ENCODE measurements around the gene UBE2I.

UBE2I gene

GRCh38 chr16:1312467-1312816, 3.0 kb downstream of the UBE2I start:
- DNase-seq (ENCODE audit: low read depth in 2 of 2, low spot score in 1 of 2), result no peak

- DNase-seq (ENCODE audit: low read depth in 2 of 2, low spot score in 1 of 2), result no peak
Measured at GRCh38 chr16:1312903-1313302, 3.5 kb downstream of the UBE2I start.

DNA sequence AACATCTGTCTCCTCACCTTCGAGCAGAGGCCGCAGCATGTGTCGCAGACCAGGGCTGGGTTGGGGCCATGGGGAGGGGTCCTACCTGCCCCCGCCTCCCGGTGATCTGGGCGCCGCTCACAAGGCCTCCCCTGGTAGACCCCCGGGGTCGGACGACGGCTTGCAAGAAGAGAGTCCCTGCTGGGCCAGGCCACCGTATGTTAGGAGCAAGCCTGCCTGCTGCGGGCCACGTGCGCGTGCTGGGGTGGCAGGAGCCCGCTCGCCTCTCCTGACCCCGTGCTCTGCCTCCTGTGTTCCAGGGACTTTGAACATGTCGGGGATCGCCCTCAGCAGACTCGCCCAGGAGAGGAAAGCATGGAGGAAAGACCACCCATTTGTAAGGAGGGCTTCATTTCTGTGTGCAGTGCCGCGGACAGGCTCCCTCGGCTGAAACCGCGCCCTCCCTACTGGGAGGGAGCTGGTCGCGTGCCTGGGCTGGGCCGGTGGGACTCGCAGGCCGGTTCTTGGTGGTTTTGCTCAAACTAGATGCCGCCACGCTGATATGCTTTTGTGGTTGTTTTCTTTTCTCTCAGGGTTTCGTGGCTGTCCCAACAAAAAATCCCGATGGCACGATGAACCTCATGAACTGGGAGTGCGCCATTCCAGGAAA, 4.4 kb downstream of the UBE2I start:
- DNase-seq (ENCODE audit: low read depth in 2 of 2, low spot score in 1 of 2), result no peak

- no peak for DNase-seq (ENCODE audit: low read depth in 2 of 2, low spot score in 1 of 2)
Measured at GRCh38 chr16:1314399-1315068, 5.1 kb downstream of the UBE2I start.

DNA sequence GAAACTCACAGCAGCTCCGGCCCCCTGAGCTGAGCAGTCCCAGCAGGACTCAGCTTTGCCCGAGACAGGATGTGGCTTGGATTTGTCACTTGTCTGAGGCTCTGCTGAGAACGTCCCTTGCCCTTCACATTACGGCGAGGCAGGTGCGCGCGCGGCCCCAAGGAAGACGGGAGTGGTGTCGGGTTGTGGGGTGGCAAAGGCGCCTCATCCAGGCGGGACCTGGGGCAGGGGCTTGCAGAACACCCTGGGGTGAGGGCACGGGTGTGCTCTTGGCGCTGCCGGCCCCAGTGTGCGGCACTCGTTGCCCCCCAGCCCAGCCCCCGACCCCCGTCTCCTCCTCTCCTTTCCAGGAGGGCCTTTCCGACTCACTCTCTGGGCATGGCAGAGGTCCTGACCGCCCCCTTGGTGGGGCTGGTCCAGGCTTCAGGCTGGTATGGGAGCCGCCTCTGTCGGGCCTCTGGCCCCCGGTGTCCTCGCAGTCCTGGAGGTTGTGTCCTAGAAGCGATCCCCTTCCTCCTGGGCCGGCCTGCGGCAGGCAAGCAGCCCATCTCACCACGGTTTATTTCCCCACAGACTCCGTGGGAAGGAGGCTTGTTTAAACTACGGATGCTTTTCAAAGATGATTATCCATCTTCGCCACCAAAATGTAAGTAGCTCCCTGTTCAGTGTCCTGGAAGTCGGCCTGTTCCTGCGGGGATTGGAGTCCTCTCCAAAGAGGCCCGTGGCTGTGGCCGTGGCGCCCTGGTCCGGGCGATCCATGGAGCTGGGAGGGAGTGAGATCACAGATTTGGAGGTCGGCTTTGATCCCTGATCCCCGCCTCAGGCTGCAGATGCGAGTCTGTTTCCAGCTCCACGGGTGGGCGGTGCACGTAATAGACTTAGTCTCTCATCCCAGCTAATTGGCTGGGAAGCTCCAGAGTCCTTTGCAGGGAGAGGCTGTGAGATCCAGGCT, 5.9 kb downstream of the UBE2I start:
- no peak for DNase-seq (ENCODE audit: low read depth in 2 of 2, low spot score in 1 of 2)

GRCh38 chr16:1316033-1316405, 6.6 kb downstream of the UBE2I start:
- DNase-seq (ENCODE audit: low read depth in 2 of 2, low spot score in 1 of 2), result no peak

GRCh38 chr16:1317479-1318267, 8.2 kb downstream of the UBE2I start:
- DNase-seq (ENCODE audit: low read depth in 2 of 2, low spot score in 1 of 2), result no peak

GRCh38 chr16:1318268-1318545, 8.8 kb downstream of the UBE2I start:
- DNase-seq (ENCODE audit: low read depth in 2 of 2, low spot score in 1 of 2), result no peak

DNA sequence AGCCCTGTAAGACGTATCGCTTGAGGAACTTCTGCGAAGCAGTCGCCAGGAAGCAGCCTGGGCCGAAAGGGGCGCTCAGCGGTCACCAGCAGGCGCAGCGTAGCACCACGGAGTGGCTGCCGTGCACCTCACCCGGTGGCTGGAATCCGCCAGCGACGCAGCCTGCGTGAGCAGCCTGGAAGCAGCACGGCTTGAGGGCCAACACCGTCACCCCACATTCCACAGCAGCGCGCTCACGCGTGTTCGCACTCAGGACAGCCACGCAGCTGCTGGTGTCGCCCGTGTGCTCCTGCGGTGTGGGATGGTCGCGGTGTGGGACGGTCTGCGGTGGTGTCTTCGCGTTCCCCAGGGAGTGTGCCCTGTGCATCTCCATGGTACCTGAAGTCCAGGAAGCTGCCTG, 9.6 kb downstream of the UBE2I start:
- DNase-seq (ENCODE audit: low read depth in 2 of 2, low spot score in 1 of 2), result no peak

GRCh38 chr16:1320097-1320496, 10.7 kb downstream of the UBE2I start:
- no peak for DNase-seq (ENCODE audit: low read depth in 2 of 2, low spot score in 1 of 2)

- no peak for DNase-seq (ENCODE audit: low read depth in 2 of 2, low spot score in 1 of 2)
Measured at GRCh38 chr16:1320658-1321240, 11.3 kb downstream of the UBE2I start.

DNA sequence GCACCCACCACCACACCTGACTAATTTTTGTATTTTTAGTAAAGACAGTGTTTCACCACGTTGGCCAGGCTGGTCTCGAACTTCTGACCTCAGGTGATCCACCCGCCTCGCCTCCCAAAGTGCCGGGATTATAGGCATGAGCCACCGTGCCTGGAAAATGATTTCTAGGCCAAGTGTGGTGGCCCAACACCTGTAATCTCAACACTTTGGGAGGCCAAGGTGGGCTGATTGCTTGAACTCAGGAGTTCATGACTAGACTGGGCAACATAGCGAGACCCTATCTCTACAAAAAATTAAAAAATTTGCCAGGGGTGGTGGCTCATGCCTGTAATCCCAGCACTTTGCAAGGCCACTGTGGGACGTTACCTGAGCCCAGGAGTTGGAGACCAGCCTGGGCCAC, 13.0 kb downstream of the UBE2I start:
- DNase-seq (ENCODE audit: low read depth in 2 of 2, low spot score in 1 of 2), result no peak

DNA sequence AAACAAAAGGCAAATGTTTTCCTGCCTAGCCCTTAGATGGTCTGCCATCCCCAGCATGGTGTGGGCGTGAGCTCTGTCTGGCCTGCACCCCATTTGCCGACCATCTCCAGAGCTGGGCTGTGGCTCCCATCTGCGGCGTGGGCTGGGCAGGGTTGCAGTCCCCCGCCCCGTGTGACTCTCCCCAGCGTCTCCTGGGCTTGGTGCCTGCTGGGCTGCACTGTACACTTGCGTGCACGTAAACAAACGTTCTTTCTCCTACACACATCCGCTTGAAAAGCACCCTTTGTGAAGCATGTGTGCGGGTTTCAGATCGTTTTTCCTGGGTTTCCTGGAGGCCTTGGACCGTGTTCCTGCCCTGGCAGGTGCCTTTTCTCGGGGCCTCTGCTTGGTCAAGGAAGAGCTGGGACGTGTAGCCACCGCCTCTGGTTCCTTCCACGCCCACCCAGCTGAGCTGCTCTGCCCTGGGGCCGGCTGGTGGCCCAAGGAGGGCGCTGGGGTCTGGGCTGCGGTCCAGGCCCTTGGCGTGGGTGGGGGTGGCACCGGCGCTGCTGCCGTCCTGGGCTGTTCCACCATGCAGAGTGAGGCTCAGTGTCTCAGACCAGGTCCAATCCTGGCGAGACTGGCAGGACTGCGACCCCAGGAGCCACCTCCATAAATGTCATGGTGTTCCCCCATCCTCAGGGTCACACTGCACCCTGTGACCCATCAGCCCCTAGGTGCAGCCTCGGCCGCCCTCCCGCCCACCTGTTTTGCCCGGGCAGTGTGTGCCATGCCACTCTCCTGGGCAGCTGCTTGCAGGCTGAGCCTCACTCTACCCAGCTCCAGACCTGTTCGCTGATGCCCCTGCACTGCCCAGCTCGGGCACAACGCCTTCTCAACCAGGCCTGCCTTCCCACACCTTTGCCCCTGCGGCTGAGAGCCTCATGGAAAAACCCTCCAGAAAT, 14.1 kb downstream of the UBE2I start:
- no peak for DNase-seq (ENCODE audit: low read depth in 2 of 2, low spot score in 1 of 2)

GRCh38 chr16:1324286-1324826, 14.9 kb downstream of the UBE2I start:
- DNase-seq (ENCODE audit: low read depth in 2 of 2, low spot score in 1 of 2), result no peak

- DNase-seq (ENCODE audit: low read depth in 2 of 2, low spot score in 1 of 2), result no peak
Measured at GRCh38 chr16:1325261-1325660, 15.8 kb downstream of the UBE2I start.

GRCh38 chr16:1325673-1326371, 16.4 kb downstream of the UBE2I start:
- DNase-seq (ENCODE audit: low read depth in 2 of 2, low spot score in 1 of 2), result no peak

DNA sequence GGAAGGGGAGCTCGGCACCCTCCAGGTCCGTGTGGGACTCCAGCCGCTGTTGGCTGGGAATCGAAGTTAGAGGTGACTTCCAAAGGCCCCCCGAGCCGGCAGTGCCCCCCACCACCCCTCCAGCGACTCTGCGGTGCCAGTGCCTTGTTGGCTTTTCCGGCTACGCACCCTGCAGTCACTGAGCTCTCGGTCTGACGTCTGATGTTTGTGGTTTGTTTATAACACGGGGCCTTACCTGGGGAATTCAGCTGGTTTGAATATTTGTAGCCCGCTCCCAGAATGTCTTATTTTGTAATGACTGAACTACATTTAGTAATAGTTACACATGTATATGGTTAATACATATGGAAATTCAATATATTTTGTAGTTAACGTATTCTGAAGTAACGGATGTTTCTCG, 17.0 kb downstream of the UBE2I start:
- no peak for DNase-seq (ENCODE audit: low read depth in 2 of 2, low spot score in 1 of 2)

DNA sequence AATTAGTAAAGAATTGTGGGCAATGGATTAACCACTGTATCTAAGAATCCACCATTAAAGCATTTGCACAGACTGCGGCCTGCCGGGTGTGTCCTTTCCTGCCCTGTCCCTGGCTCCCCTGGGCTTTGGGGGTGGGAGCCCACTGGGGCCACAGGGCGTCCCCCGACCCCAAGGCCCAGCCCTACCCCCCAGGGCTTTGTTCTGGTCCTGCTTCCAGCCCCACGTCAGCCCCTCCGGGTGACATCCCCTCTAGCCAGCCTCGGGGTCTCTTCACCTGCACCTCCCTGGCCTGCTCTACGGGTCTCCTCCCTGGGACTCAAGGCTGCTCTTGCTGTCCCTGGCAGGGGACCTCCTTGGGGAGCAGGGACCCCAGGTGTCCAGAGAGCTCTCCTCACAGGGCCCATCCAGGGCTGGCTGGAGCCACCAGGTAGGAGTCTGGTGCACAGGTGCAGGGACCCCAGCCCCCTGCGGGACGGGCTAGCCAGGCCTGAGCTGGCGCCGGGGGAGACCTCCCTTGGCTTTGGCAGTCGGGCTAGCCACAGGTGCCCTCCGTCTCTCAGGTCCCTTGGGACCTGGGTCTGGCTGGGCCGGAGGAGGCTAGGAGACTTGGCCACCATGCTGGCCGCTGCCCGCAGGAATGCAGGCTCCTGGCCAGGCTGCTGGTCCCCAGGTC, 17.6 kb downstream of the UBE2I start:
- DNase-seq (ENCODE audit: low read depth in 2 of 2, low spot score in 1 of 2), result no peak

- DNase-seq (ENCODE audit: low read depth in 2 of 2, low spot score in 1 of 2), result no peak
Measured at GRCh38 chr16:1327619-1327947, 18.1 kb downstream of the UBE2I start.
